HepG2 (cell line): ENCODE results near the gene LRSAM1. TPM values are rescaled to one million over a fixed set of nuclear protein-coding genes. Genes with fewer than 3 reads are reported as not detected.

Experiments
- AHDC1 ChIP-seq: sonication (generic); formaldehyde crosslinking; IDR thresholded peaks from 2 replicates; pipeline ENCODE4 v1.5.1; 2020; ENCODE audit warnings: mild to moderate bottlenecking, missing genetic modification reagents, borderline replicate concordance
- CBX5 ChIP-seq: sonication (generic); formaldehyde crosslinking; IDR thresholded peaks from 2 replicates; pipeline ENCODE4 v1.4.0; 2020; ENCODE audit warnings: missing genetic modification reagents, borderline replicate concordance
- E2F1 ChIP-seq: sonication (generic); formaldehyde crosslinking; IDR thresholded peaks from 2 replicates; pipeline ENCODE4 v1.5.0; 2020; ENCODE audit warnings: missing genetic modification reagents
- FOXC1 ChIP-seq: sonication (generic); formaldehyde crosslinking; IDR thresholded peaks from 2 replicates; pipeline ENCODE4 v1.8.0; 2022; ENCODE audit warnings: mild to moderate bottlenecking, missing genetic modification reagents, borderline replicate concordance
- GLI4 ChIP-seq: sonication (generic); formaldehyde crosslinking; IDR thresholded peaks from 2 replicates; pipeline ENCODE4 v1.5.1; 2020; ENCODE audit warnings: missing genetic modification reagents, mild to moderate bottlenecking, moderate library complexity, borderline replicate concordance
- IRF9 ChIP-seq: sonication (generic); formaldehyde crosslinking; IDR thresholded peaks from 2 replicates; pipeline ENCODE4 v1.8.0; 2022; ENCODE audit warnings: missing genetic modification reagents, mild to moderate bottlenecking, borderline replicate concordance
- MYPOP ChIP-seq: sonication (generic); formaldehyde crosslinking; IDR thresholded peaks from 2 replicates; pipeline ENCODE4 v1.8.1; 2023; ENCODE audit warnings: mild to moderate bottlenecking, moderate library complexity, missing genetic modification reagents
- PHF8 ChIP-seq: sonication (generic); formaldehyde crosslinking; IDR thresholded peaks from 2 replicates; pipeline ENCODE4 v1.5.0; 2020; ENCODE audit warnings: missing genetic modification reagents
- PITX1 ChIP-seq: sonication (generic); formaldehyde crosslinking; IDR thresholded peaks from 2 replicates; pipeline ENCODE4 v1.5.1; 2020; ENCODE audit warnings: mild to moderate bottlenecking, missing genetic modification reagents
- RFXANK ChIP-seq: IDR thresholded peaks from 2 replicates; pipeline ENCODE4 v1.6.1; 2016
- SIN3A ChIP-seq: IDR thresholded peaks from 2 replicates; pipeline ENCODE4 v1.6.1; 2011; ENCODE audit warnings: low read depth, mild to moderate bottlenecking, control low read depth, low read length, borderline replicate concordance
- TCF7 ChIP-seq: sonication (generic); IDR thresholded peaks from 2 replicates; pipeline ENCODE4 v1.6.1; 2016; ENCODE audit warnings: antibody characterized with exemption, low read depth
- ZNF430 ChIP-seq: sonication (generic); formaldehyde crosslinking; IDR thresholded peaks from 2 replicates; pipeline ENCODE4 v1.9.0; 2021; ENCODE audit warnings: mild to moderate bottlenecking, missing genetic modification reagents
- ZNF614 ChIP-seq: IDR thresholded peaks from 2 replicates; pipeline ENCODE4 v1.6.1; 2018; ENCODE audit warnings: missing biosample characterization, missing genetic modification reagents, inconsistent platforms, borderline replicate concordance
- ZSCAN12 ChIP-seq: sonication (generic); formaldehyde crosslinking; IDR thresholded peaks from 2 replicates; pipeline ENCODE4 v1.9.0; 2021; ENCODE audit warnings: mild to moderate bottlenecking, missing genetic modification reagents
- polyA plus RNA-seq, 8 experiments: library from polyadenylated mRNA; depleted of rRNA in 3 of 8; stranded (reverse) in 7 of 8; unstranded in 1 of 8; fragments of >200 nt; fragmentation: Illumina TruSeq in 4 of 8; extraction: Trizol in 4 of 8; gene quantifications; 2 replicates each; pipeline versions ENCODE4 v1.2.1 to v1.2.3, GENCODE V29; 2011 to 2016; ENCODE audit warnings: low read depth in 4 of 8, missing spikeins in 1 of 8, mixed read lengths in 1 of 8; ENCODE audit not compliant: insufficient read depth in 1 of 8
- total RNA-seq, 5 experiments: library from RNA; depleted of rRNA; stranded (reverse); fragments of >200 nt; fragmentation: Illumina TruSeq; extraction: Trizol; gene quantifications; 2 replicates each; pipeline ENCODE4 v1.2.3, GENCODE V29; 2016; ENCODE audit warnings: low read depth in 1 of 5

LRSAM1 gene
- total and polyA plus RNA-seq, 2 of the 13 experiments (the other 11 are each of a cell fraction or from before 2014, with no cell fraction given): 8.7 to 10.2 TPM

GRCh38 chr9:127491516-127491915 lies 40.2 kb downstream of the LRSAM1 start (continued):
- TF ChIP-seq AHDC1 (CRISPR knock-in tag) (no peak), ZNF430 (CRISPR knock-in tag) (no peak), PHF8 (CRISPR knock-in tag) (no peak), PITX1 (CRISPR knock-in tag) (no peak), ZNF614 (CRISPR knock-in tag) (no peak), SIN3A (no peak), IRF9 (no peak), CBX5 (no peak), E2F1 (CRISPR knock-in tag) (no peak), FOXC1 (CRISPR knock-in tag) (no peak), GLI4 (CRISPR knock-in tag) (no peak), TCF7 (no peak), ZSCAN12 (CRISPR knock-in tag) (no peak), RFXANK (CRISPR knock-in tag) (no peak), MYPOP (CRISPR knock-in tag) (no peak)
